GM20000 (cell line): ENCODE results near the gene OSBPL8.

Source experiments
- DNase-seq: peaks from one replicate; pipeline ENCODE4 v3.0.0; 2012; ENCODE audit warnings: low spot score
- TF ChIP-seq, protein P1 (sequence below): IDR thresholded peaks from 2 replicates; pipeline ENCODE4 v1.5.1; 2012; ENCODE audit warnings: mild to moderate bottlenecking, control low read depth; ENCODE audit errors: extremely low read depth, missing control alignments

OSBPL8 gene

DNA sequence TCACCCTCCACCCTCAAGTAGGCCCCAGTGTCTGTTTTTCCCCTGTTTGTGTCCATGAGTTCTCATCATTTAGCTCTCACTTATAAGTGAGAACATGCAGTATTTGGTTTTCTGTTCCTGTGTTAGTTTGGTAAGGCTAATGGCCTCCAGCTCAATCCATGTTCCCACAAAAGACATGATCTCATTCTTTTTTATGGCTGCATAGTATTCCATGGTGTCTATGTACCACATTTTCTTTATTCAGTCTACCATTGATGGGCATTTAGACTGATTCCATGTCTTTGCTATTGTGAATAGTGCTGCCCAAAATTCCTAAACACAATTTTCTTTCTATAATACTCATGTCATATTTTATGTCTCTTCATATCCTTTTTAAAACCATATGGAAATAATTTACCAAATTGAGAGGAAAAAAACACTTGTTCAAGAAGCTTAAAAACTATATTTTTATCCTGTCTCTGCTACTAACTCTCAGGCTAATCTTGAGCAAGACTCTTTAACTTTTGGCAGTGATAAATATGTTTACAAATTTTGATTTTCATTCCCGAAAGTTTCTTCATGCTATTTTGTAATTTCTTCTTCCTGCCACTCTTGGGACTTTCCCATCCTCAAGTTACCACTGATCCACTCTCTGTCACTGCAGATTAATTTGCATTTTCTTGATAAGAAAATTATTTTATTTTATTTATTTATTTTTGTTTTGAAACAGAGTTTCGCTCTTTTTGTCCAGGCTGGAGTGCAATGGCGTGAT lies 28.0 kb upstream of the OSBPL8 start:
- DNase-seq: no peak
- TF ChIP-seq, protein P1, sequence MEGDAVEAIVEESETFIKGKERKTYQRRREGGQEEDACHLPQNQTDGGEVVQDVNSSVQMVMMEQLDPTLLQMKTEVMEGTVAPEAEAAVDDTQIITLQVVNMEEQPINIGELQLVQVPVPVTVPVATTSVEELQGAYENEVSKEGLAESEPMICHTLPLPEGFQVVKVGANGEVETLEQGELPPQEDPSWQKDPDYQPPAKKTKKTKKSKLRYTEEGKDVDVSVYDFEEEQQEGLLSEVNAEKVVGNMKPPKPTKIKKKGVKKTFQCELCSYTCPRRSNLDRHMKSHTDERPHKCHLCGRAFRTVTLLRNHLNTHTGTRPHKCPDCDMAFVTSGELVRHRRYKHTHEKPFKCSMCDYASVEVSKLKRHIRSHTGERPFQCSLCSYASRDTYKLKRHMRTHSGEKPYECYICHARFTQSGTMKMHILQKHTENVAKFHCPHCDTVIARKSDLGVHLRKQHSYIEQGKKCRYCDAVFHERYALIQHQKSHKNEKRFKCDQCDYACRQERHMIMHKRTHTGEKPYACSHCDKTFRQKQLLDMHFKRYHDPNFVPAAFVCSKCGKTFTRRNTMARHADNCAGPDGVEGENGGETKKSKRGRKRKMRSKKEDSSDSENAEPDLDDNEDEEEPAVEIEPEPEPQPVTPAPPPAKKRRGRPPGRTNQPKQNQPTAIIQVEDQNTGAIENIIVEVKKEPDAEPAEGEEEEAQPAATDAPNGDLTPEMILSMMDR: no peak

GRCh38 chr12:76586764-76587395 lies 27.3 kb upstream of the OSBPL8 start:
- TF ChIP-seq, protein P1: peak; percentile 51
- peak; percentile 19 for DNase-seq

DNA sequence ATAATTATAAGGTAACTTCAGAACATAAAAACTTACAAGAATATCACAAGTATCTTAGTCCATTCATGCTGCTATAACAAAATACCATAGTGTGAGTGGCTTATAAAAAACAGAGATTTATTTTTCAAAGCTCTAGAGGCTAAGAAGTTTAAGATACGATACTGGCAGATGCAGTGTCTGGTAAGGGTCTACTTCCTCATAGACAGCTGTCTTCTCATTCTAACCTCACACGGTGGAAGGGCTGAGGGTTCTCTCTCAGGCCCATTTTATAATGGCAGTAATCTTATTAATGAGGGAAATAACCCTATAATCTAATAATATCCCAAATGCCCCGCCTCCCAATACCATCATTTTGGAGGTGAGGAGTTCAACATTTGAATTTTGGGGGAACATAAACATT lies 23.7 kb upstream of the OSBPL8 start:
- TF ChIP-seq, protein P1: no peak
- DNase-seq: no peak

- TF ChIP-seq, protein P1: no peak
- DNase-seq: no peak
Measured at GRCh38 chr12:76573840-76574373, 14.3 kb upstream of the OSBPL8 start.

DNA sequence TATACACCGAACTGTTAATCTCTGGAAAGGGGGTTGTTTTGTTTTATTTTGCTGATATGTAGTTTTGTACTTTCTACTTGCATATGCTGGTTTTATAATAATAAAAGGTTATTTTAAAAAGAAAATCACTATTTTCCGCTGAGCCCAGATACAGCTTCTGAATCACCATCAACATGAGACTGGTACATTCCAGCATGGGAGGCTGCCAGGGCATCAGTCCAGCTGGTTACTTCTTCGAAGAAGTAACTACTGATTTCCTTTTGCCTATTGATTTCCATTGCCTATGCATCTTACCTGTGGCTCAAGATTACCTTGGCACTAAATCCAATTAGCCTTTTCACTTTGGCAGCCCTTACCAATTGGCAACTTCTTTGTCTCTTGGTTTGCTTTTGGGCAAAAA lies 11.7 kb upstream of the OSBPL8 start:
- TF ChIP-seq, protein P1: no peak

DNA sequence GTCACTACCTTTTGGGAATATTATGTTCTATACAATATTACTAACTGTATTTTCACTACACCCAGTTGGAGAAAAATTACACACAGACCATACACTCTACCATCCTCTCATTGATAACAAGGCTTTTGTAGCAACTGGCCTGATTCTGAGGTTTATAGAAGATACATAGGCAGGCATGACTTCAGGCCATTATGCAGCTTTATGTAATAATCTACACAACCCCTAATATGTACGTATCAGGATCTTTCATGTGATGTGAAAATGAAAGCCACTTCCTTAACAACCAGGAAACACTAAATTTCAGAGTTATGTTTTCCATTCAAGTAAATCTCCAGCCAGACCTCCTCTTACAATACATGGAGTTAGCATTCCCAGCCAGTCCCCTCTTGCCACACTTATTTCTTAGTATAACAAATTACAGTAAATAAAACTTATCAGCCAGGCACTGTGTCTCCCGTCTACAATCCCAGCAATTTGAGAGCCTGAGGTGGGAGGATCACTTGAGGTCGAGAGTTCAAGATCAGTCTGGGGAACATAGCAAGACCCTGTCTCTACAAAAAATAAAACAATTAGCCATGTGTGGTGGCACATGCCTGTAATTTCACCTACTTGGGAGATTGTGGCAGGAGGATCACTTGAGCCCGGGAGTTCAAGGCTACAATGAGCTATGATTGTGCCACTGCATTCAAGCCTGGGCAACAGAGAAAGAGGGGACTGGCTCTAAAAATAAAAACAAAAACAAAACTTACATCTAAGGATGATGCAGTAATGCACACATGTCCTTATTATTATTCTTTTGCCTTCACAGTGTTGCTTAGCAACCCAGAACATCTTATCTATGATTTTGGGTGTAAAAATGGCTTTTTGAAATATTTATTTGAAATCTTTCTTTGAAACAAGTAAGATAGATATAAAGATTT lies 10.4 kb upstream of the OSBPL8 start:
- TF ChIP-seq, protein P1: no peak
- DNase-seq: no peak

More for the DNA sequence above, 11.7 kb upstream of the OSBPL8 start:
- DNase-seq: no peak
